PC-9 (cell line): ENCODE data around the gene VSIG10.

Experiments used
- CTCF ChIP-seq: fragments of 200-600 bp; sonication (generic); conservative IDR thresholded peaks from 2 replicates; pipeline ENCODE4 v1.6.1; 2017; ENCODE audit warnings: mixed run types, antibody characterized with exemption, mild to moderate bottlenecking, moderate library complexity
- EZH2 ChIP-seq: fragments of 200-600 bp; sonication (generic); IDR thresholded peaks from 2 replicates; pipeline ENCODE4 v1.8.0; 2017; ENCODE audit warnings: antibody characterized with exemption, low read depth

- TF ChIP-seq CTCF = no peak
- TF ChIP-seq EZH2 = no peak
Measured at GRCh38 chr12:118035190-118036041, 68.4 kb downstream of the VSIG10 start.
